GM12891 (cell line): ENCODE data around the gene CTDP1.
"Not testable (repeated sequence)": the region's sequence is repeated elsewhere in the genome, so short reads cannot be mapped to it uniquely, and the experiment has no call there.

Experiments
- DNase-seq: peaks from one replicate; pipeline ENCODE4 v3.0.0; 2011; ENCODE audit warnings: low spot score; ENCODE audit not compliant: insufficient read length
- FAIRE-seq: peaks from 2 replicates; lab custom pipeline; 2011; peaks lifted over from hg19 to GRCh38; lab: Jason Lieb, UNC
- PAX5 ChIP-seq: IDR thresholded peaks from 2 replicates; pipeline ENCODE4 v1.6.1; 2011; ENCODE audit warnings: low read length, moderate library complexity, mild to moderate bottlenecking; ENCODE audit not compliant: insufficient read depth, severe bottlenecking
- POLR2A ChIP-seq: IDR thresholded peaks from 2 replicates; pipeline ENCODE4 v1.6.1; 2011; ENCODE audit warnings: low read depth, low read length, control low read depth
- POLR2AphosphoS5 ChIP-seq: IDR thresholded peaks from 2 replicates; pipeline ENCODE4 v1.6.1; 2011; ENCODE audit warnings: low read depth, low read length, control low read depth
- POU2F2 ChIP-seq: IDR thresholded peaks from 2 replicates; pipeline ENCODE4 v1.6.1; 2011; ENCODE audit warnings: low read depth, mild to moderate bottlenecking, control low read depth, low read length, moderate library complexity
- SPI1 ChIP-seq: IDR thresholded peaks from 2 replicates; pipeline ENCODE4 v1.6.1; 2011; ENCODE audit warnings: low read depth, low read length, control low read depth
- TAF1 ChIP-seq: IDR thresholded peaks from 2 replicates; pipeline ENCODE4 v1.6.1; 2011; ENCODE audit warnings: low read depth, low read length, control low read depth

The CTDP1 gene

GRCh38 chr18:79693561-79694205 lies 14.1 kb downstream of the CTDP1 start:
- FAIRE-seq (no peak), DNase-seq (no peak)
- TF ChIP-seq TAF1 (no peak), SPI1 (no peak), POLR2A (no peak), POU2F2 (no peak), POLR2AphosphoS5 (no peak), PAX5 (no peak)

- FAIRE-seq, DNase-seq: not testable (repeated sequence)
Observed at GRCh38 chr18:79694206-79694894, 14.7 kb downstream of the CTDP1 start.

GRCh38 chr18:79694895-79695213 lies 15.3 kb downstream of the CTDP1 start:
- no peak for TF ChIP-seq PAX5
- no peak for TF ChIP-seq TAF1
- TF ChIP-seq POU2F2 = no peak
- TF ChIP-seq SPI1 = no peak
- no peak for TF ChIP-seq POLR2AphosphoS5
- no peak for TF ChIP-seq POLR2A
- DNase-seq (no peak), FAIRE-seq (no peak)

GRCh38 chr18:79695269-79695668 lies 15.7 kb downstream of the CTDP1 start:
- no peak for FAIRE-seq
- TF ChIP-seq SPI1 = no peak
- no peak for TF ChIP-seq POLR2A
- no peak for TF ChIP-seq POU2F2
- TF ChIP-seq TAF1 = no peak
- no peak for TF ChIP-seq PAX5
- TF ChIP-seq POLR2AphosphoS5 = no peak
- DNase-seq = no peak

GRCh38 chr18:79695856-79696850 lies 16.6 kb downstream of the CTDP1 start:
- no peak for DNase-seq
- TF ChIP-seq SPI1 (no peak), POU2F2 (no peak), POLR2AphosphoS5 (no peak), TAF1 (no peak), POLR2A (no peak), PAX5 (no peak)
- no peak for FAIRE-seq

- no peak for FAIRE-seq
- DNase-seq = no peak
- TF ChIP-seq PAX5 (no peak), SPI1 (no peak), TAF1 (no peak), POLR2AphosphoS5 (no peak)
Observed at GRCh38 chr18:79697178-79697577, 17.6 kb downstream of the CTDP1 start.

GRCh38 chr18:79697976-79698375 lies 18.4 kb downstream of the CTDP1 start:
- TF ChIP-seq SPI1 = no peak
- no peak for TF ChIP-seq PAX5
- TF ChIP-seq POLR2AphosphoS5 = no peak
- no peak for TF ChIP-seq POLR2A
- no peak for TF ChIP-seq TAF1
- no peak for TF ChIP-seq POU2F2
- no peak for DNase-seq
- no peak for FAIRE-seq

GRCh38 chr18:79698668-79699335 lies 19.2 kb downstream of the CTDP1 start:
- no peak for TF ChIP-seq POLR2A
- TF ChIP-seq PAX5 = no peak
- TF ChIP-seq TAF1 = no peak
- no peak for TF ChIP-seq SPI1
- no peak for TF ChIP-seq POU2F2
- no peak for TF ChIP-seq POLR2AphosphoS5
- no peak for FAIRE-seq

GRCh38 chr18:79699653-79700052 lies 20.1 kb downstream of the CTDP1 start:
- no peak for FAIRE-seq
- TF ChIP-seq TAF1 (no peak), PAX5 (no peak), POLR2AphosphoS5 (no peak), POU2F2 (no peak), POLR2A (no peak), SPI1 (no peak)

More at GRCh38 chr18:79698668-79699335, 19.2 kb downstream of the CTDP1 start:
- DNase-seq = no peak

More at GRCh38 chr18:79699653-79700052, 20.1 kb downstream of the CTDP1 start:
- no peak for DNase-seq
